ENCODE measurements around the gene TK1.

The TK1 gene

DNA sequence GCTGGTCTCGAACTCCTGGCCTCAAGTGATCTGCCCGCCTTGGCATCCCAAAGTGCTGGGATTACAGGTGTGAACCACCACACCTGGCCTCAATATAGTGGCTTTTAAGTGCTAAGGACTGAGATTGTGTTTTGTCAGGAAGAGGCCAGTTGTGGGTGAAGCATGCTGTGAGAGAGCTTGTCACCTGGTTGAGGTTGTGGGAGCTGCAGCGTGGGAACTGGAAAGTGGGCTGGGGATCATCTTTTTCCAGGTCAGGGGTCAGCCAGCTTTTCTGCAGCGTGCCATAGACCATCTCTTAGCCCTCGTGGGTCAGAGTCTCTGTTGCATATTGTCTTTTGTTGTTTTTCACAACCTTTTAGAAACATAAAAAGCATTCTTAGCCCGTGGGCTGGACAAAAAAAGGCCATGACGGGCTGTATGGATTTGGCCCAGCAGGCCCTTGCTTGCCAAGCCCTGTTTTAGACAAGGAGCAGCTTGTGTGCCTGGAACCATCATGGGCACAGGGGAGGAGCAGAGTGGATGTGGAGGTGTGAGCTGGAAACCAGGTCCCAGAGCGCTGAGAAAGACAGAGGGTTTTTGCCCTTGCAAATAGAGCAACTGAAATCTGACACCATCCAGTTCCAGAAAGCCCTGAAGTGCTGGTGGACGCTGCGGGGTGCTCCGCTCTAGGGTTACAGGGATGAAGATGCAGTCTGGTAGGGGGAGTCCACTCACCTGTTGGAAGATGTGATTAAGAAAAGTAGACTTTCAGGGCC is 32.7 kb upstream of the TK1 start:
- no peak for DNase-seq

DNA sequence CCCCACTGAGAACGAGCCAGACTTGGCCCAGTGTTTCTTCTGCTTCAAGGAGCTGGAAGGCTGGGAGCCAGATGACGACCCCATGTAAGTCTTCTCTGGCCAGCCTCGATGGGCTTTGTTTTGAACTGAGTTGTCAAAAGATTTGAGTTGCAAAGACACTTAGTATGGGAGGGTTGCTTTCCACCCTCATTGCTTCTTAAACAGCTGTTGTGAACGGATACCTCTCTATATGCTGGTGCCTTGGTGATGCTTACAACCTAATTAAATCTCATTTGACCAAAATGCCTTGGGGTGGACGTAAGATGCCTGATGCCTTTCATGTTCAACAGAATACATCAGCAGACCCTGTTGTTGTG is 27.8 kb upstream of the TK1 start:
- DNase-seq = peak; percentile 32

DNA sequence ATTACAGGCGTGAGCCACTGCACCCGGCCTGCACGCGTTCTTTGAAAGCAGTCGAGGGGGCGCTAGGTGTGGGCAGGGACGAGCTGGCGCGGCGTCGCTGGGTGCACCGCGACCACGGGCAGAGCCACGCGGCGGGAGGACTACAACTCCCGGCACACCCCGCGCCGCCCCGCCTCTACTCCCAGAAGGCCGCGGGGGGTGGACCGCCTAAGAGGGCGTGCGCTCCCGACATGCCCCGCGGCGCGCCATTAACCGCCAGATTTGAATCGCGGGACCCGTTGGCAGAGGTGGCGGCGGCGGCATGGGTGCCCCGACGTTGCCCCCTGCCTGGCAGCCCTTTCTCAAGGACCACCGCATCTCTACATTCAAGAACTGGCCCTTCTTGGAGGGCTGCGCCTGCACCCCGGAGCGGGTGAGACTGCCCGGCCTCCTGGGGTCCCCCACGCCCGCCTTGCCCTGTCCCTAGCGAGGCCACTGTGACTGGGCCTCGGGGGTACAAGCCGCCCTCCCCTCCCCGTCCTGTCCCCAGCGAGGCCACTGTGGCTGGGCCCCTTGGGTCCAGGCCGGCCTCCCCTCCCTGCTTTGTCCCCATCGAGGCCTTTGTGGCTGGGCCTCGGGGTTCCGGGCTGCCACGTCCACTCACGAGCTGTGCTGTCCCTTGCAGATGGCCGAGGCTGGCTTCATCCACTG is 27.3 kb upstream of the TK1 start, which contains the start of gene BIRC5:
Gene BIRC5, plus strand, starts transcription at position 238 of the 690 bp plus-strand sequence. Its CDS starts 64 bp downstream, at position 302.
- peak; percentile 97 for DNase-seq

DNA sequence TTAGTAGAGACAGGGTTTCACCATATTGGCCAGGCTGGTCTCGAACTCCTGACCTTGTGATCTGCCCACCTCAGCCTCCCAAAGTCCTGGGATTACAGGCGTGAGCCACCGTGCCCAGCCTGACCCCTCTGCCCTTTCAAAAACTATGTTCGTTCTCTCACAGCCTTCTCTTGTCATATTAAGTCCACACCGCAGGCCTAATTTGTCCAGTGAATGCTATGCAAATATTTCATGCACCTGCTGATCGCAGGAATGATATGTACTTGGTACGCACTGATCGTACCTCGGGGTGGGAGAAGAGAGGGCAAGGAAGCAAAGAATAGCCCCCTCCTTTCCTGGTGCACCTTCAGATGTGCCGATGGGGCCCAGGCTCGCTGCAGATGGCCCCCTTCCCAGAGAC is 24.2 kb upstream of the TK1 start:
- DNase-seq = no peak

DNA sequence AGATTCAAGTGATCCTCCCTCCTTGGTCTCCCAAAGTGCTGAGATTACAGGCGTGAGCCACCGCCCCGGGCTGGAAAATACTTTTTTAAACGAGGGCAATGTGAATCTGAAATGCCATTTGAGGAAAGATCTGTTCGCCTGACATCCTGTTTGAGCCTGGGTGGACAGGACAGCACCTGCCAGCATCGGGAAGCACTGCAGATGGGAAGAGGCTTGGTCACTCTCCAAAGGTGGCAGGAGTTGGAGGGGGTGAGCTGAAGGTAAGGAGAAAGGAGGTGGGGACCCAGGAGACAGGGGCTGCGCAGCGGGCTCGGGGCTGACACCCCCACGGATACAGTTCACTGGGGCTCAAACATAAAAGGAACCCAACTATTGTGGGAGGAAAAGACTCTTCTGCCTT is 23.3 kb upstream of the TK1 start:
- DNase-seq = no peak

DNA sequence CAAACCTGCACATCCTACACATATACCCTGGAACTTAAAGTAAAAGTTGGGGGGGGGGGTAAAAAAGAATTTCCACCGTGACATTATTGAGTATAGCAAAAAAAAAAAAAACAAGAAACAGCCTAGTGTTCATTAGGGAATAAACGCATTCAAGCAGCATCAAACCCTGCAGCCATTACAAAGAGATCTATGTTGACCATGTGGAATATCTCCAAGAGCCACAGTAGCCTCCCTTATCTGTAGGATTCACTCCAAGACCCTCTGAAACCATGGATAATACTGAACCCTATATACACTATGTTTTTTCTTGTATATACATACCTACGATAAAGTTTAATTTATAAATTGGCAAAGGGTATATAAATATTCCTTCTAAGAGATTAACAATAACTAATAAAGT is 21.6 kb upstream of the TK1 start:
- no peak for DNase-seq

DNA sequence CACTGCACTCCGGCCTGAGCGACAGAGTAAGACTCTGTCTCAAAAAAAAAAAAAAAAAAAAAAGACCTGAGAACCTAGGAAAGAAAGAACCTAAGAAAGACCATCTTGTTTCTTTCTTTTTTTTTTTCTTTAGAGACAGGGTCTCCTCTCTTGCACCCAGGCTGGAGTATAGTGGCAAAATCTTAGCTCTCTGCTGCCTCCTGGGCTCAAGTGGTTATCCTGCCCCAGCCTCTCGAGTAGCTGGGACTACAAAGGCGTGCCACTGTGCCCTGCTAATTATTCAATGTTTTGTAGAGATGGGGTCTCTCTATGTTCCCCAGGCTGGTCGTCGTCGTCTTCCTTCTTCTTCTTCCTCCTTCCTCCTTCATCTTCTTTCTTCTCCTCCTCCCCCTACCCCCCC is 19.4 kb upstream of the TK1 start:
- no peak for DNase-seq

DNA sequence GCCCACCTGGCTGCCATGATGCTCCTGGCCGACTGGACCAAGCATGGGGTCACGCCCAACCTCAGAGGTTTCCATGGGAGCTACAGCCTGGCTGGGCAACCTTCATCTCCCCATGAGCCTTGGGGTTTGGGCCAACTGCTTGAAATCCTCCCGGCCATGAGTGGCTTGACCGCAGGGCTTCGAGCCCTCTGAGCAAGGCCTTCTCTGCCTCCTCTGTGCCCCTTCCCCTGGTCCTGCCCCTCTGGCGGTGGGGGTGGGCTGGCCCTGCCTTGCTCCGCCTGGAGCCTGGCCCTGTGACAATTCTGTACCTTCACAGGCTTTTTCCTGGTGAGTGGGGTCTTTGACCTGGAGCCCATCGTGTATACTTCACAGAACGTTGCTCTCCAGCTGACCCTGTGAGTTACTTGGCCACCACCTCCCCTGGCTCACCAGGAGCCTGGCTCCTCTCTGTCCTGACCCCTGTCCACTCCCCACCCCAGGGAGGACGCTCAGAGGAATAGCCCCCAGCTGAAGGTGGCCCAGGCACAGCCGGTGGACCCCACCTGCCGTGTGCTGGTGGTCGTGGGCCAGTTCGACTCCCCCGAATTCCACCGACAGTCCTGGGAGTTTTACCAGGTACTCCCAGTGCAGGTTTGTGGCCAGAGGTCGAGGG is 18.4 kb upstream of the TK1 start:
- DNase-seq = no peak

DNA sequence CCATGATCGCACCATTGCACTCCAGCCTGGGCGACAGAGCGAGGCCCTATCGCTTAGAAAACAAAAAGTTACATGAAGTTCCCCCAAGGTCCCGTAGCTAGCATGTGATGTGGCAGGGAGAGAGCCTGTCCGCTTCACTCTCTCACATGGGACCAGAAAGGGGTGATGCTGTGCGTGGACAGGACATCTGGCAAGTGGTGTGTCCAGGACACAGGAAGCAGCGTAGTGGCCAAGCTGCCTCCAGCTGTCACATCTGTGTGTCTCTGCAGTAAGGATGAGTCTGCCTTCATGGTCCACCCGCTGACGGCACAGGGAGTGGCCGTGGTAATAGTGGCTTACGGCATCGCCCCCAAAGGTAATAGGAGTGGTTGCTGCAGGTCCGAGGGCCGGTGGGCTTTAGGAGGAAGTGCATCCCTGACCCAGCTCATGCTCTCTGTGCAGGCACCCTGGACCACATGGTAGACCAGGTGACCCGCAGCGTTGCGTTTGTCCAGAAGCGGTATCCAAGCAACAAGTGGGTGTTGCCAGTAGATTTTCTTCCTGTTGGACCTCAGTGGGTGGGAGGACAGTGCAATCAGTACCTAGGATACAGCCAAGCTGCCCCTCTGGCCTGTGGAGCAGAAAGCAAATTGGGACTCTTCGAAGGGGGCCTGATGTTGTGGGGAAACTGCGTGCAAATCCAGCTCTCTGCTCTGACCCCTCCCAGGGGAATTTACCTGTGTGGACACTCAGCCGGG is 17.7 kb upstream of the TK1 start:
- no peak for DNase-seq

DNA sequence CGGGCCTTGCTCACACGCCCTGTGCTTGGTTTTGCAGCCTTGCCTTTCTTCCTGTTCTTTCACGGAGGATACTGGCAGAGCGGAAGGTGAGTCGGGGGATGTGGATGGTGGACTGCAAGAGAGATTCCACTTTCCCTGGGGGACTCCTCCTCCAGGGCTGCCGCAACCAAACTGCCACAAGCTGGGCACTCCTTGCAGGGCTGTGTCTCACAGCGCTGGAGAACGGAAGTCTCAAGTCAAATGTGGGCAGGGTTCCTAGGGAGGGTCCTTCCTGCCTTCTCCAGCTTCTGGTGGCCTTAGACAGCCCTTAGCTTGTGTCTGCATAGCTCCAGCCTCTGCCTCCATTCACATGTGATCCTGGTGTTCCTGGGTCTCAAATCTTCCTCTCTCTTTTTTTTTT is 15.8 kb upstream of the TK1 start:
- DNase-seq = no peak

DNA sequence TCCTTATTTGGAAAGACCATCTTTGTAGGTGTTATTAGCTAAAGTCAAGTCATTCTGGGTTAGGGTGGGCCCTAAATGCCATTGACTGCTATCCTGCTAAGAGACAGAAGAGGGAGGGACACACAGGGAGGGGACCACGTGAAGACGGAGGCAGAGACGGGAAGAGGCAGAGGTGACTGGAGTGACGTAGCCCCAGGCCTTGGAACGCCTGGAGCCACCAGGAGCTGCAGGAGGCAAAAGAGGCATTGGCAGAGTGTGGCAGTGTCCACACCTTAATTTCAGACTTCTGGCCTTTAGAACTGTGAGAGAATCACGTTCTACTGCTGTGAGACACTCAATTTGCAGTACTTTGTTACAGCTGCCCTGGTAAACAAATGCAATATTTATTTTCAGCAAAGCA is 13.6 kb upstream of the TK1 start:
- DNase-seq = no peak

DNA sequence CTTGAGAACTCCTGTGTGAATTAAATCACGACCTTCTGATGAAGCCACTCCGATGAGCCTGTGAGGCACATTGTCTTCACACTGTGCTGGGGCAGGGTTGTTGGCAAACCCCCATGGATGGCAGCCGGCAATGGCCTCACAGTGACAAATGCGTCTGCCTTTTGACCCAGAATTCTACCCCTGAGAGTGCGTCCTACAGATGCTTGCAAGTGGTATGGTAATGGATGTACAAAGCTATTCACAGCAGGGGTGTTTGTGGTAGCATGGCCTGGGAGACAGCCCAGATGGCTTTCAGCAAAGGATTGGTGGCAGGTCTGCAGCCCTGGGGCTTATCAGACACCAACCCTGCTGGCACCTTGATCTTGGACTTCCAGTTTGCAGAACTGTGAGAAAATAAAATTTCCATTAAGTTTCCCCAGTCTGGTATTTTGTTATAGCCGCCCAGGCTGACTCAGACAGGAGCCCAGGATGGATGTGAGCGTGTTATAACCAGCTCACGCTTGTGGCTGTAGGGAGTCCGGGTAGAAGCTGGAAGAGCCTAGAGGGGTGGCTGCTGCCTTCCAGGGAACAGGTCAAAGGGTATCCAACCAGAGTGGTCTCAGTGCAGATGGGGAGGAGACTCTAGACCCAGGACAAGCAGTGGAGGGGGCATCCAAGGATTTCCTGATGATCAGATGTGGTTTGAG is 10.4 kb upstream of the TK1 start:
- DNase-seq = no peak

DNA sequence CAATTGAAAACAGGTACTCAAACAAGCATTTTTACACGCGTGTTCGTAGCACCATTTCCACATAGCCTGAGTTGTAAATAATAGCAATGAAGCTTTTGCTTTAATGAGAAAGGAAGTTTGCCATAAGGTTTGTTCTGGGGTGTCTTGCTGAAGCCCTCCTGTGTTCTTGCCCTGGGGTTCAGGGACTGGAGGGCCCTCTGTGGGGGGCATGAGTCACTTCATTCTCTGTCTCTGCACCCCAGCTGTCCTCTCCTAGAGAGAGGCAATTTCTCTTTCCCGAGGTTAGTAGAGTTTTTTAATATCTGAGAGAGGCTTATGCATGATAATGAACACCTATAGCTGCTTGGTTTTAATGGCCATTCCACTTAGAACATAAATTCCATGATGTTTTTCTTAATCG is 9.9 kb upstream of the TK1 start:
- DNase-seq = no peak

DNA sequence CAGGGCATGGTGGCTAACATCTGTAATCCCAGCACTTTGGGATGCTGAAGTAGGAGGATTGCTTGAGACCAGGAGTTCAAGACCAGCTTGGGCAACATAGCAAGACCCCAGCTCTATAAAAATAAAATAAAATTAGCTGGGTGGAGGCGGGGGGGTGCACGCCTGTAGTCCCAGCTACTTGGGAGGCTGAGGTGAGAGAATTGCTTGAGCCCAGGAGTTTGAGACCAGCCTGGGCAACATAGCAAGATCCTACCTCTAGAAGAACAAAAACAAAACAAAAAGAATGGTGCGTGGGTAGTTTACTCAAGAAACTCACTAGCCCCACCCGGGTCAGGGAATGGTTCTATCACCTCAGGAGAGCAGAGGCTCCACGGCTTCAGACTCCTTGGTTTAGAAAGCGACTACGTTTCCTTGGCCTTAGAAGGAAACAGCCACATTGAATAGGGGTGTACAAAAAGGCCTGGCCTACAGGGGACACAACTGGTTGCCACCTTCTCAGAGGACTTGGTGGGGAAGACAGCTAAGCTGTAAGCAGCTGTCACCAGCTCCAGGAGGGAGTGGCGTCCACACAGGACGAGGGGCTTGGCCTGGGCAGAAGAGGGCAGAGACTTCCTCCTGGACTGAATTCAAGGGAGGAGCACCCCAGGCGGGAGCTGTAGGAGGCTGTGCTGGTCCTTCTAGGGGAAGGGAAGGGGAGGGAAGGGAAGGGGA is 716 bp downstream of the TK1 start:
- peak; percentile 81 for DNase-seq

DNA sequence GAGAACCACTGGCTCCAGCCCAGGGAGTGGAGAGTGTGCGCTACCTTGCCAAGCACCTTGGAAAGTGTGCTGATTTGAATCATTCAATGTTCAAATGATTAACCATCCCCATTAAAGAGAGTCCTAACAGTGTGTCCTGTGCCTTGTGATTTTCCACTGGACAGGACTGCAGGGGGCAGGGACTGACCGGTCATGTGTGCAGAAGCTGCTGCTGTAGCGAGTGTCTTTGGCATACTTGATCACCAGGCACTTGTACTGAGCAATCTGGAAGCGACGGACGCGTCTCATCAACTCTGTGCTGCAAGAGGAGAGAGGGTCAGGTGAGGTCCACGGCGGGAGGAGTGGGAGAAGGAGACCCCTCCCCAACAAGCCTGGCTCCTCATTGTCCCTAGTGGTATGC is 2.0 kb downstream of the TK1 start:
- no peak for DNase-seq

DNA sequence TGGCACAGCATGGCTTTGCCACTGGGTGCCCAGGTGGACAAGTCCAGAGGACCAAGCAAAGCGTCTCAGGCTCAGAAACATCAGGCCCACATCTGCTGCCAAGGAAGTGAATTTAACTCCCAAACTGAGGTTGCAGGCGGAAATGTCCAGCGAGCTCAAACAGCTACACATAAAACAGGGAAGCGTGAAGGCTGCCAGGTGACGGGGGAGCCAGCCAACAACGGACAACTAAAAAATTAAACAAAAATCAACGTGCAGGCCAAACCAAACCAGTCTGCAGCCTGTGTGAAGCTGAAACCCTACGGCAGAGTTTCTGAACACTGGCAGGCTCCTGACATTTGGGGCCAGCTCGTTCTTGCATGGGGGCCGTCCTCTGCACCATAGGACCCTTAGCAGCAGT is 2.5 kb downstream of the TK1 start:
- DNase-seq = no peak

DNA sequence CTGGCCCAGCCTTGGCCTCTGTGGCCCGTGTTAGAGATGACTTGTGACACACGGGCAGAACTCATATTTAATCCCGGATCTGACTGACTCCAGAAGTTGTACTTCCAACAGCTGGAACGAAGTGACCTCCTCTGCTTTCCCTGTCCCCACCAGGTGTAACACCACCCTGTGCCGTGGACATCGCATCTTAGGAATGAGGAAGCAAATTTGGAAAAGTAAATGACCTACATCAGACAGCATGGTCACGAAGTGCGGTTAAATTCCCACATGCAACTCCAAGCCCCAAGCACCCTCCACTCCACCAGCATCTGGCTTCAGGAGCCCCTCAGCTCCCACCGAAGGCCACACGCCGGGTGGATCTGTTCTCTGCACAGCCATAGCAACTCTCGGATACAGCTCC is 2.9 kb downstream of the TK1 start:
- no peak for DNase-seq

DNA sequence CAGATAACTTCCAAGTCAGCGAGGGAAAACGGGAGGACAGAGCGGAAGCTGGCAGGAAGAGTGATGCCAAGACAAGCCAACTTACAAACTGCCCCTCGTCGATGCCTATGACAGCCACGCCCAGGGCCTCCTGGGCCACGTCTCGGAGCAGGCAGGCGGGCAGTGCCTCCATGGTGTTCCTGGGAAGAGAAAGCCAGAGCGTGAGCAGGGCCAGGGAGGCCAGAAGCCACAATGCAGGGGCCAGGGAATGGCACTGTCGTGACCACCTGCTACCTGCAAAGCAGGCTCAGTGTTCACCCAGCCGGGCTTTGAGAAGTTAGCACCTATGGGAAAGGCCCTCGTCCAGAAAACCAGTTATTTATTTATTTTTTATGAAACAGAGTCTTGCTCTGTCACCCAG is 4.3 kb downstream of the TK1 start:
- DNase-seq = no peak

DNA sequence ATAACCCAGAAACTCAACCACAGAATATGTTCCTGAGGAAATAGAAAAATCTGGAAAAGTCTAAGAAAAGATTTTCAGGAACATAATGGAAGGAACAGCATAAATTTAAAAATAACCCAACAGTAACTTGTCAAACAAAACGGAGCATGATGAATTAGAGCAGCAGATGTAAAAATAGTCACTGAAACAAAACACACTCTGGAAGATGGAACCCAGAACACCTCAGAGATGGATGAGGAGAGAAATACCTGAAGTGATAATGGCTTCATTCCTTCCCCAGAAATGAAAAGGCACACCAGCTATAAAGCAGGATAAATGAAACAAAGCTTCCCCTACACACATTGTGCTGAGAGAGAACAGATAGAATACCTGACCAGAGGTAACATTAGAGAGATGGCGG is 6.3 kb downstream of the TK1 start:
- no peak for DNase-seq

DNA sequence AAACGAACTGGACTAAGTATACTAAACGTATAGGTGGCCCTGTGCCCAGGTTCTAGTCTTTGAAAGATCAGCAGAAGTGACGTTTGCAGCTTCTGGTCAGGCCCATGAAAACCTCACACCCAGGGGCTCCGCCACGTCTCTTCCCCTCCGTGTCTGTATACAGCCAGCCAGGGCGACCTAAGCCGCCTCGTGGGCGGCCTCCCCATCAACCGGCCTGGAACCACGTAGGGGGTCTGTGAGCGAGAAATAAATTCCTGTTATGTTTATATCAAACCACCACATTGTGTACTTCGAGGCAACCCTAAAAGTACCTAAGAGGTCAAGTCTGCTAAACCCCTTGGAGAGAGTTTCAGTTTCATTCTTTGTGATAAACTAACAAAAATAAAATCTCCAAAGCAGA is 6.8 kb downstream of the TK1 start:
- no peak for DNase-seq

DNA sequence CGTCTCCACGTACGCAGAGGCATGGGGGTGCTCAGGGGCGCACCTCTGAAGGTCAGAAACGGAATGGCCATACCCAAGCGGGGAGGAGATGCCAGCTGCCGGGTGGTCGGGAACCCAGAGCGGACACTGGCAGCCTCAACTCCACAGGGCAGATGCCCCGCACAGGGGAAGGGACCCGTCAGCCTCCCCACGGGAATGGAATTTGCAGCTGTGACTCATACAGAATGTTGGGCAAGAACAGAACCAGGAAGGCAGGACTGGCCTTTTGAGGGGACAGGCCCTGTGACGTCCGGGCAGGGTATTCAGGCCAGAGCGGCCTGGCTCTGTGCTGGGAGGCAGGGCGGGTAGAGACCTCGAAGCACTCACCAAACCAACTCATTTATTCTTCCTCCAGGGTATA is 7.5 kb downstream of the TK1 start:
- no peak for DNase-seq

DNA sequence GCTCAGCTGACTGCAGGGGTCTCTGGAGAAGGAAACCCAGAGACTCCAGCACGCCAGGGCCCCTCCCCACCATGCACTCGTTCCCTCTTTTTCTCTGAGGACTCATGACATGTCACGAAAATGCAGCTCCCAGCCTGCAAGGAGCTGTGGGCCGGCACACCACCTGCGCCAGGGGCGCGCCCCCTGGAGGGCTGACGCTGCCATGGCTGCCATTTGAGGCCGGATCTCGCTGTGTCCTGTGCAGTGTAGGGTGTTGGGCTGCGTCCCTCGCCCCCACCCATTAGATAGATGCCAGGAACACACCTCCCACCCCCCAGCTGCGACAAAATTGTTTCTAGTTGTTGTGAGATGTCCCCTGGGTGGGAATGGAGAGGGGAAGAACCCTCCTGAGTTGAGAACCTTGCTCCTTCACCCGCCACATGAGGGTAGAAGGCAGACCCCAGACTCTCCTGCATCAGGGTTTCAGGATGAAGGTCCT is 10.3 kb downstream of the TK1 start:
- peak; percentile 83 for DNase-seq
